ENCODE results near the gene ANP32A. TPM values are rescaled to one million over a fixed set of nuclear protein-coding genes. Genes with fewer than 3 reads are reported as not detected.

ANP32A gene
- total and polyA plus RNA-seq, 9 donors, result 29.4 to 158 (median 86.3) TPM

Small RNA genes within 50 kb of the gene (microRNA-seq; reads per million reads assigned to microRNA genes)
- 0 reads per million in 3 donors for gene MIR4312

Small RNA genes within 50 kb of the gene (small RNA-seq; reads per million reads assigned to genes)
- gene MIR4312, result not detected

Other genes with a start within 250 kb of the ANP32A start
- 10 to 100 TPM in 6 of 7 donors, 1 to 10 TPM in 1; 7.5 to 61.0 (median 22.8) TPM for gene CORO2B, start 241.9 kb downstream of the ANP32A start, total RNA-seq
- 10 to 100 TPM; 11.3 to 12.4 TPM for gene CORO2B, start 241.9 kb downstream of the ANP32A start, polyA plus RNA-seq
- gene SPESP1, start 109.6 kb upstream of the ANP32A start, total RNA-seq, result 10 to 100 TPM in 1 of 7 donors, 1 to 10 TPM in 6; 1.5 to 12.1 (median 3.1) TPM
- gene SPESP1, start 109.6 kb upstream of the ANP32A start, polyA plus RNA-seq, result 1 to 10 TPM; 3.0 to 4.8 TPM
- 1 to 10 TPM in 1 of 7 donors, under 1 TPM in 5, not detected in 1; 0.10 to 1.5 (median 0.31) TPM for gene NOX5, start 193.8 kb upstream of the ANP32A start, total RNA-seq
- 1 to 10 TPM in 1 of 2 donors, under 1 TPM in 1; 0.54 to 1.1 TPM for gene NOX5, start 193.8 kb upstream of the ANP32A start, polyA plus RNA-seq